ENCODE measurements around the gene XAB2.

The XAB2 gene

DNA sequence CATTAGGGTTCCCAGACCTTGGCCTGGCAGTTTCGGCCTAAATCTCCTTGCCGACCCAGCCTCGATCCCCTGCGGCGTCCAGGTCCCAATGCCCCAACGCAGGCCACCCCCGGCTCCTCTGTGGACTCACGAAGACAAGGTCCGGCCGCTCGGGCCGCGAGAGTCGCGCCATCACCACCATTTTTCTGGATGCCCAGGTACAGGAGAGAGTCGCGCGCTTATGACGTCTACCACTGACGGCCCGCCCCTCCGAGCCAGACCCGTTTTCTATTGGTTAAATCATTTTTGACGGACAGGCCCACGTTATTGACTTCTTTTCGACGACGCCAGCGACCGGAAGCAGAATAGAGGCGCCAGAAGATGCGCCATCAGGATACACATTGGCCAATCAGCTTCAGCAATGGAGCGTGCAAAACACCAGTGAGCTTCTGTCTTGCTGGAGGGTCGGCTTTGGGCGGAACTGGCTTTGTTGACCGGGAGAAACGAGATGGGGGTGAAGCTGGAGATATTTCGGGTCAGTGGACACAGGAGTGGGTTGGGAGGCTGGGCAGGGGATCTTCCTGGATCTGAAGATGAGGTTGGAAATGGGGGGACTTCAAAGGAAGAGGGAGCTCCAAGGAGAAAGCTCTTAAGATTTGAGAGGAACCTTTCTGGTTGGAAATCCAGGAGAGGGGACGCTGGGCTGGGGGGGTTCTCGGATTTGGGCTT is at the start of gene XAB2, which contains the start of gene PET100:
XAB2 (minus strand) TSS at position 199 of the 708 bp plus-strand sequence; CDS start at position 181, 18 bp downstream.
PET100 (plus strand) TSS at position 447 of the 708 bp plus-strand sequence; CDS start at position 488, 41 bp downstream.
- TF ChIP-seq, protein P1, sequence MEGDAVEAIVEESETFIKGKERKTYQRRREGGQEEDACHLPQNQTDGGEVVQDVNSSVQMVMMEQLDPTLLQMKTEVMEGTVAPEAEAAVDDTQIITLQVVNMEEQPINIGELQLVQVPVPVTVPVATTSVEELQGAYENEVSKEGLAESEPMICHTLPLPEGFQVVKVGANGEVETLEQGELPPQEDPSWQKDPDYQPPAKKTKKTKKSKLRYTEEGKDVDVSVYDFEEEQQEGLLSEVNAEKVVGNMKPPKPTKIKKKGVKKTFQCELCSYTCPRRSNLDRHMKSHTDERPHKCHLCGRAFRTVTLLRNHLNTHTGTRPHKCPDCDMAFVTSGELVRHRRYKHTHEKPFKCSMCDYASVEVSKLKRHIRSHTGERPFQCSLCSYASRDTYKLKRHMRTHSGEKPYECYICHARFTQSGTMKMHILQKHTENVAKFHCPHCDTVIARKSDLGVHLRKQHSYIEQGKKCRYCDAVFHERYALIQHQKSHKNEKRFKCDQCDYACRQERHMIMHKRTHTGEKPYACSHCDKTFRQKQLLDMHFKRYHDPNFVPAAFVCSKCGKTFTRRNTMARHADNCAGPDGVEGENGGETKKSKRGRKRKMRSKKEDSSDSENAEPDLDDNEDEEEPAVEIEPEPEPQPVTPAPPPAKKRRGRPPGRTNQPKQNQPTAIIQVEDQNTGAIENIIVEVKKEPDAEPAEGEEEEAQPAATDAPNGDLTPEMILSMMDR (IDR thresholded peaks at IDR 0.05; ENCODE audit: low read length, missing control alignments), result no peak
- DNase-seq (ENCODE audit: low read depth), result peak; percentile 99
- H3K4me3 ChIP-seq (replicated peaks; ENCODE audit: low read depth, low read length), result peak within 1 kb of the TSS; percentile 100

DNA sequence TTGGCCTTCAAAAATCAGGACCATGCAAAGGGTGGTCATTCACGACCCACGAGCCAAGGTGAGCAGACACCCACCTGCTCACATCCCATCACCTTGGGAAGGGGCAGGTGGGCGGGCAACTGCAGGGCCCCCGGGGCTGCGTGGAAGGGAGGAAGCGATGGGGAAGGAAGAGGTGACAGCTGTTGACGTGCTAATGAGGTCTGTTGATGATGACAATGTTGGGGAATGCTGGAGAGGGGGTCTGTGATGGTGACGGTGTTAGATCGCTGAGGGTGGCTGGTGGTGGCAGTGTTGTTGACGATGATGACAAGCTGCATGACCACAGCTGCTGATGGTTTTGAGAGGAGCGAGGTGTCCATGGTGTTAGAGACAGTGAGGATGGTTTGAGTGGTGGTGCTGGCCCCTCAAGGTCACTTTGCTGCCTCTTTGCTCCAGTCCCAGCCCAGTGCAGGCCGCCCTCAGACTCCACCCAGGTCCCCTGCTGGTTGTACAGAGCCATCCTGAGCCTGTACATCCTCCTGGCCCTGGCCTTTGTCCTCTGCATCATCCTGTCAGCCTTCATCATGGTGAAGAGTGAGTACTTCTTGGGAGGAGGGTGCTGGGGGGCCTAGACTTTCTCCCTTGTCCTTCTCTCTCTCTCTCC is 48.4 kb upstream of the XAB2 start:
- no peak overlapping the region for H3K4me3 ChIP-seq (replicated peaks; ENCODE audit: low read depth, low read length)
- no peak for DNase-seq (ENCODE audit: low read depth)
- TF ChIP-seq, protein P1 (IDR thresholded peaks at IDR 0.05; ENCODE audit: low read length, missing control alignments), result no peak

DNA sequence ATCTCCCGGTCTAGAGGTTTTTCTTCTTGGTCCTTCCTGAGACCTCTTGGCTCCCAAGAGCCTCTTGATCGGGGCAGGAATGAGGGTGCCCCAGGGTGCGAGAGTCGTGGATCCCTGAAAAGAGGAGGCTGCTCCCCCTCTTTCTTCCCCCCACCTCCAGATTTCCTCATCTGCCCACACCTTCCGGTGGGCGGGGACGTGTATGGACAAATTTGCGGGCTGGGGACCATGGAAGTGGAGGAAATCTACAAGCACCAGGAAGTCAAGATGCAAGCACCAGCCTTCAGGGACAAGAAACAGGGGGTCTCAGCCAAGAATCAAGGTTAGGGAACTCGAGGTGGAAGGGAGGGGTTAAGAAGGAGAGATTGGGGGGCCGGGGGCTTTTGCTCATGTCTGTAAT is 47.5 kb upstream of the XAB2 start, which contains the start of gene MCEMP1:
MCEMP1 (plus strand) TSS at position 237 of the 400 bp plus-strand sequence; CDS start at position 268, 31 bp downstream.
- TF ChIP-seq, protein P1 (IDR thresholded peaks at IDR 0.05; ENCODE audit: low read length, missing control alignments), result no peak
- DNase-seq (ENCODE audit: low read depth), result no peak

DNA sequence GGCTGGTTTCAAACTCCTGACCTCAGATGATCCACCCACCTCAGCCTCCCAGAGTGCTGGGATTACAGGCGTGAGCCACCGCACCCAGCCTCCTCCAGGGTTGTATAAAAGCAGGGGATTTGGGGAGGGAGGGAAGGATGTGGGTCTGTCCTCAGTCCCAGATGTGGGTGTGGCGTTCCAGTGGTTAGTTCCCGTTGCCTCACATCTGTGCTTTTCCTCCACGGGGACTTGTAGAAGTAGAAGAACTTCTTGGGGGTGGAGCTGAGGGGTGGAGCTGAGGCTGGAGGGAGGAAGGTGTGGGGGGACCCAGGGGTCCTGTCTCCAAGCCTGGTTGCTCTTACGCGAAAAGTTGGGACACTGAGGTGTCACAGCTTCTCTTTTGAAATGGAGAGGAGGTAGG is 47.0 kb upstream of the XAB2 start:
- H3K4me3 ChIP-seq (replicated peaks; ENCODE audit: low read depth, low read length), result no peak overlapping the region
- no peak for DNase-seq (ENCODE audit: low read depth)
- TF ChIP-seq, protein P1 (IDR thresholded peaks at IDR 0.05; ENCODE audit: low read length, missing control alignments), result no peak

More for the DNA sequence above, 47.5 kb upstream of the XAB2 start, which contains the start of gene MCEMP1:
- H3K4me3 ChIP-seq (replicated peaks; ENCODE audit: low read depth, low read length), result no peak within 1 kb of the TSS

DNA sequence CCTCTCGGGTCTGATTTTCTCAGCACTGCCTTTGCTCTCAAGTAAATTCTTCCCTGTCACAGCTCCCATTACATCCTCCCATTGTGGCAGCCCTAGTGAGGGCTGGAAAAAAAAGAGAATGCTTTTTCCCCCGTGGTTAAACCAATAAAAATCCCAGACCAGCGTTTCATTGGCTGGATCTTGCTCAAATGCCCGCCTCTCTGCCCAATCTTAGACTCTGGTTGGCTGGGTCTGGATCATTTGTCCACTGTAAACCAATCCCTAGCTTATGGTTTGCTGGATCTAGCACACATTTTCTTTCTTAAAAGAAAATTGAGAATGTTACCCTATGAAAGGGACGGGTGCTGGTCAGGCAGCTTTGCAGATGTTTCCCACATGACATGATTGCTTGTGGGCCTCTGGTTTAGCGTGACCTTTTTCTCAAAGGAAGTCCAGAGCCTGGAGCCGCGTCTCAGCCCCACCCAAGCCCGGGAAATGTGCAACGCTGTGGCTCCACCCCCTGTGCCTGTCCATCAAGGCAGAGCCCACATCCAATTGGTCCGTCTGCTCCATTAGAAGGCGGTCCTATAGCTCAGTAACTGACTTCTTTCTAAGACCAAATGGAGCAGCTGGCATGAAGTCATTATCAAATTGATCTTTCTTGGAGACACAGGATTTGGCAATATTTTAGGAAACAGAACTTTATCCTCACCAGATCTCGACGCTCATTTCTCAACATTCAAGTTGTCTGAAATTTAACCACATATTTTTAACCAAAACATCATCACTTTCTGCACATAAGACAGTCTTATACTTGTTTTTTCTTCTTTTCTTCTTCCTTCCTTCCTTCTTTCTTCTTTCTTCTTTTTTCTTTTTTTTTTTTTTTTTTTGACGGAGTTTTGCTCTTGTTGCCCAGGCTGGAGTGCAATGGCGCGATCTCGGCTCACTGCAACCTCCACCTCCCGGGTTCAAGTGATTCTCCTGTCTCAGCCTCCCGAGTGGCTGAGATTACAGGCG is 45.0 kb upstream of the XAB2 start:
- H3K4me3 ChIP-seq (replicated peaks; ENCODE audit: low read depth, low read length), result no peak overlapping the region
- TF ChIP-seq, protein P1 (IDR thresholded peaks at IDR 0.05; ENCODE audit: low read length, missing control alignments), result no peak
- peak; percentile 55 for DNase-seq (ENCODE audit: low read depth)

DNA sequence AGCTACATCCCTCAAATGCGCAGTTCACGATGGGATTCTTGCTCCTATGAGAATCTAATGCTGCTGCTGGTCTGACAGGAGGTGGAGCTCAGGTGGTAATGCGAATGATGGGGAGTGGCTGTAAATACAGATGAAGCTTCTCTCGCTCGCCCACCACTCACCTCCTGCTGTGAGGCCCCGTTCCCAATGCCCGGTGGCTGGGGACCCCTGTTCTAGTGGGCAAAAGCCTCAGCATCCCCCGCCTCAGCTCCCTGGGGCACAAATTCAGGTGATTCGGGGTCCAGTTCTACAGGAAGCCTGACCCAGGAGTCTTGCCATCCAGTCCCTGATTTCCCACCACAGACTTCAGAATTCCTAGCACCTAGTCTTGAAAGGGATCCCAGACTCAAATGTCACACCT is 43.2 kb upstream of the XAB2 start:
- TF ChIP-seq, protein P1 (IDR thresholded peaks at IDR 0.05; ENCODE audit: low read length, missing control alignments), result no peak
- H3K4me3 ChIP-seq (replicated peaks; ENCODE audit: low read depth, low read length), result no peak overlapping the region

More for the DNA sequence above, 43.2 kb upstream of the XAB2 start:
- DNase-seq (ENCODE audit: low read depth), result no peak

Data from fibroblast of pulmonary artery (primary cell).